GM12875 (cell line): ENCODE data around the gene USB1.

Source experiments
- H3K4me3 ChIP-seq: one replicate; pipeline ENCODE4 v1.5.1; 2011; ENCODE audit warnings: low read depth, low read length, control low read depth
- CTCF ChIP-seq: IDR thresholded peaks from 2 replicates; pipeline ENCODE4 v1.5.1; 2011; ENCODE audit warnings: low read depth, mild to moderate bottlenecking, control low read depth, inconsistent platforms, low read length, moderate library complexity, borderline replicate concordance; ENCODE audit not compliant: insufficient read depth

Gene USB1

GRCh38 chr16:58051296-58051695, 50.1 kb downstream of the USB1 start:
- no peak overlapping the region for H3K4me3 ChIP-seq
- TF ChIP-seq CTCF = no peak

GRCh38 chr16:58051821-58052603, 50.8 kb downstream of the USB1 start:
- TF ChIP-seq CTCF = no peak
- H3K4me3 ChIP-seq = no peak overlapping the region

GRCh38 chr16:58053682-58054005, 52.4 kb downstream of the USB1 start:
- no peak overlapping the region for H3K4me3 ChIP-seq
- no peak for TF ChIP-seq CTCF

- TF ChIP-seq CTCF = no peak
- H3K4me3 ChIP-seq = no peak overlapping the region
Observed at GRCh38 chr16:58054289-58054688, 53.1 kb downstream of the USB1 start.

GRCh38 chr16:58056580-58056979, 55.4 kb downstream of the USB1 start:
- TF ChIP-seq CTCF = no peak
- no peak overlapping the region for H3K4me3 ChIP-seq

GRCh38 chr16:58057121-58057520, 55.9 kb downstream of the USB1 start:
- H3K4me3 ChIP-seq = no peak overlapping the region
- no peak for TF ChIP-seq CTCF

GRCh38 chr16:58057784-58058183, 56.6 kb downstream of the USB1 start:
- TF ChIP-seq CTCF = no peak
- H3K4me3 ChIP-seq = no peak overlapping the region
